ENCODE data around the gene RPTOR.

DNA sequence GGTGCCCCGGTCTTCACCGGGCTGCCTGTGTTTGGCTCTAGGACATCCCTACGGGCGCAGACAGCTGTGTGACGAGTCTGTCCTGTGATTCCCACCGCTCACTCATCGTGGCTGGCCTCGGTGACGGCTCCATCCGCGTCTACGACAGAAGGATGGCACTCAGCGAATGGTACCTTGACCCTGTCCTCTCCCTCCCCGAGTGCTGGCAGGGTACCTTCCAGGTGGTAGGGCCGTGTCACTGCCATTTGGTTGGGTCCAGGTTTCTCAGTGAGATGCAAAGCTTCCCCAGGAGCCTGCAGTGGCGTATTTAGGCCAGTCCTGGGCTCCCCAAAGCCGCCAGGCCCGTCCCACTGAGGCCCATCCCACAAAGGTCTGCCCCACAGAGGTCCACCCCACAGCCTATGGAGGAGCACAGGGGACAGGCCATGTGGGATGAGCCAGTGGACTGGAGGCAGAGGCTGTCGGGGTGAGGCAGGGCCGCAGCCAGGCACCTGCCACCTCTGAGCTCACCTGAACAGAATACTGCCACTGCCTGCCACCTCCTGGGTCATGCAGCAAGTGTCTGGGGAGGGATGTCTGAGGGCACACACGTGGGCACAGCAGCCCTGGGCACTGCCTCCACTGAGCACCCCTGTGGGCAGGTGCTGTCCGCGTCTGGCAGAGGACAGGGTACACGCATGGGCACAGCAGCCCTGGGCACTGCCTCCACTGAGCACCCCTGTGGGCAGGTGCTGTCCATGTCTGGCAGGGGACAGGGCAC is 415.6 kb downstream of the RPTOR start:
- TF ChIP-seq, protein P1, sequence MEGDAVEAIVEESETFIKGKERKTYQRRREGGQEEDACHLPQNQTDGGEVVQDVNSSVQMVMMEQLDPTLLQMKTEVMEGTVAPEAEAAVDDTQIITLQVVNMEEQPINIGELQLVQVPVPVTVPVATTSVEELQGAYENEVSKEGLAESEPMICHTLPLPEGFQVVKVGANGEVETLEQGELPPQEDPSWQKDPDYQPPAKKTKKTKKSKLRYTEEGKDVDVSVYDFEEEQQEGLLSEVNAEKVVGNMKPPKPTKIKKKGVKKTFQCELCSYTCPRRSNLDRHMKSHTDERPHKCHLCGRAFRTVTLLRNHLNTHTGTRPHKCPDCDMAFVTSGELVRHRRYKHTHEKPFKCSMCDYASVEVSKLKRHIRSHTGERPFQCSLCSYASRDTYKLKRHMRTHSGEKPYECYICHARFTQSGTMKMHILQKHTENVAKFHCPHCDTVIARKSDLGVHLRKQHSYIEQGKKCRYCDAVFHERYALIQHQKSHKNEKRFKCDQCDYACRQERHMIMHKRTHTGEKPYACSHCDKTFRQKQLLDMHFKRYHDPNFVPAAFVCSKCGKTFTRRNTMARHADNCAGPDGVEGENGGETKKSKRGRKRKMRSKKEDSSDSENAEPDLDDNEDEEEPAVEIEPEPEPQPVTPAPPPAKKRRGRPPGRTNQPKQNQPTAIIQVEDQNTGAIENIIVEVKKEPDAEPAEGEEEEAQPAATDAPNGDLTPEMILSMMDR (IDR thresholded peaks at IDR 0.05; ENCODE audit: insufficient read depth, low read depth, low read length): no peak
- no peak for TF ChIP-seq EZH2 (IDR thresholded peaks at IDR 0.05; ENCODE audit: insufficient read depth, low read length)
